Measurements from ENCODE around the gene OR6C75. TPM values are rescaled to one million over a fixed set of nuclear protein-coding genes. Genes with fewer than 3 reads are reported as not detected.
"Not testable (repeated sequence)": the region's sequence is repeated elsewhere in the genome, so short reads cannot be mapped to it uniquely, and the experiment has no call there.

Gene OR6C75
- not detected for polyA plus RNA-seq (2013, experiment 1 of 2)
- not detected for polyA plus RNA-seq (2013, experiment 2 of 2)

DNA sequence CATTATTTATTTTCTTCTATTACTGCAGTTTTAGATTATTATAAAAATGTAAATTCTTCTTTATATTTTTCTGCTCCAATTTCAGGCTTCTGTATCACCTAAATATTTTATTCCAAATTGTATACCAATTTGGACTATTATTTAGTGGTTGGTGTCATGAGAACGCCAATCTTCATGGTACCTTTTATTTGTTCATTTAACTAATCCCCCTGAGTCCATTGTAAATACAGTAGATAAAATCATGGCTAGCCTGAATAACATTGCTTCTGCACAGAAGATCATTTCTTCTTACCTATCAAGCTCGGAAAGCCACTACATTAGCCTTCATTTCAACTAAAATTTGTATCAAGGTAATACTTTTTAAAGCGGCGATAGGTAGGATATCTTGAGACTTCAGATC lies at the start of gene OR6C75:
Gene OR6C75 (plus strand): TSS at position 301 of the 400 bp plus-strand sequence. CDS start 2,136 bp downstream, outside the sequence.
- no peak within 1 kb of the TSS for H3K4me3 ChIP-seq (ENCODE audit: low read length)
- H3K4me1 ChIP-seq (ENCODE audit: insufficient read depth, low read length), result no peaks in the 10 kb centered on the region
- no peaks in the 10 kb centered on the region for H3K27me3 ChIP-seq (ENCODE audit: insufficient read depth, low read length)
- H3K9ac ChIP-seq (ENCODE audit: low read depth, low read length), result no peak within 1 kb of the TSS
- no peaks in the 10 kb centered on the region for H3K36me3 ChIP-seq (ENCODE audit: insufficient read depth, low read length)
- 100% methylated on average over 3 of the region's 4 CpGs for WGBS
- H3K27ac ChIP-seq (ENCODE audit: low read depth, low read length), result no peak within 1 kb of the TSS
- H3K9me3 ChIP-seq (ENCODE audit: insufficient read depth, low read depth, low read length), result no peaks in the 10 kb centered on the region

GRCh38 chr12:55314043-55314442 lies 48.7 kb upstream of the OR6C75 start, which contains the start of gene OR6C1:
OR6C1 (plus strand) TSS chr12:55314343; CDS start chr12:55320600, 6,257 bp downstream.
- no peaks in the 10 kb centered on the region for H3K36me3 ChIP-seq (ENCODE audit: insufficient read depth, low read length)
- no peak within 1 kb of the TSS for H3K9ac ChIP-seq (ENCODE audit: low read depth, low read length)
- no peak within 1 kb of the TSS for H3K27ac ChIP-seq (ENCODE audit: low read depth, low read length)
- WGBS, result 93% methylated on average over 2 of the region's 2 CpGs
- H3K9me3 ChIP-seq (ENCODE audit: insufficient read depth, low read depth, low read length), result no peaks in the 10 kb centered on the region
- no peaks in the 10 kb centered on the region for H3K4me1 ChIP-seq (ENCODE audit: insufficient read depth, low read length)
- H3K27me3 ChIP-seq (ENCODE audit: insufficient read depth, low read length), result no peaks in the 10 kb centered on the region
- no peak within 1 kb of the TSS for H3K4me3 ChIP-seq (ENCODE audit: low read length)

GRCh38 chr12:55320201-55320600 lies 42.6 kb upstream of the OR6C75 start:
- Histone ChIP-seq H3K4me1 (ENCODE audit: insufficient read depth, low read length) (no peaks in the 10 kb centered on the region), H3K9me3 (ENCODE audit: insufficient read depth, low read depth, low read length) (no peaks in the 10 kb centered on the region), H3K36me3 (ENCODE audit: insufficient read depth, low read length) (no peaks in the 10 kb centered on the region), H3K4me3 (ENCODE audit: low read length) (no peak overlapping the region), H3K27ac (ENCODE audit: low read depth, low read length) (no peak overlapping the region), H3K27me3 (ENCODE audit: insufficient read depth, low read length) (no peaks in the 10 kb centered on the region), H3K9ac (ENCODE audit: low read depth, low read length) (no peak overlapping the region)
- 92% methylated on average over 4 of the region's 4 CpGs for WGBS

- not testable (repeated sequence) for H3K9me3 ChIP-seq (ENCODE audit: insufficient read depth, low read depth, low read length); H3K9ac ChIP-seq (ENCODE audit: low read depth, low read length); H3K36me3 ChIP-seq (ENCODE audit: insufficient read depth, low read length); H3K4me1 ChIP-seq (ENCODE audit: insufficient read depth, low read length); H3K4me3 ChIP-seq (ENCODE audit: low read length); H3K27ac ChIP-seq (ENCODE audit: low read depth, low read length); H3K27me3 ChIP-seq (ENCODE audit: insufficient read depth, low read length)
- 96% methylated on average over 6 of the region's 6 CpGs for WGBS
Measured at GRCh38 chr12:55325801-55326200, 37.0 kb upstream of the OR6C75 start.

GRCh38 chr12:55330446-55330845 lies 32.3 kb upstream of the OR6C75 start, which contains the start of gene OR6C3:
OR6C3 (plus strand) TSS chr12:55330746; CDS start chr12:55331701, 955 bp downstream.
- Histone ChIP-seq H3K4me1 (ENCODE audit: insufficient read depth, low read length) (peaks cover 18% of the 10 kb centered on the region), H3K27me3 (ENCODE audit: insufficient read depth, low read length) (no peaks in the 10 kb centered on the region), H3K36me3 (ENCODE audit: insufficient read depth, low read length) (no peaks in the 10 kb centered on the region), H3K27ac (ENCODE audit: low read depth, low read length) (no peak within 1 kb of the TSS; the same call in 1 of the 2 replicates), H3K9me3 (ENCODE audit: insufficient read depth, low read depth, low read length) (no peaks in the 10 kb centered on the region), H3K4me3 (ENCODE audit: low read length) (no peak within 1 kb of the TSS), H3K9ac (ENCODE audit: low read depth, low read length) (no peak within 1 kb of the TSS)
- 97% methylated on average over 1 of the region's 1 CpG for WGBS

DNA sequence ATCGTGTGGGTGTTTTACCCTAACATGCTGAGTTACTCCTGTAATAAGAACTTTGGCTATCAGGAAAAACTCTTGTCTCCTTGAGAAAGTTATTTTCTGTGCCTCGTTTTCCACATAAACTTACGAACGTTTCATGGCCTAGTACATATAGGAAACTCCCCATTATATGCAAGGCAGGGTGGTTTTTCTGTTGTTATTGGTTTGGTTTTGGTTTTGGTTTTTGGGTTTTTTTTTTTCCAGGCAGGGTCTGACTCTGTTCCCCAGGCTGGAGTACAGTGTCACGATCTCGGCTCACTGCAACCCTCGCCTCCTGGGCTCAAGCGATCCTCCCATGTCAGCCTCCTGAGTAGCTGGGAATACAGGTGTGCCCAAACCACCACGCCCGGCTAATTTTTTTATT lies 26.8 kb upstream of the OR6C75 start:
- 98% methylated on average over 10 of the region's 10 CpGs for WGBS
- Histone ChIP-seq H3K9ac (ENCODE audit: low read depth, low read length) (no peak overlapping the region), H3K9me3 (ENCODE audit: insufficient read depth, low read depth, low read length) (no peaks in the 10 kb centered on the region)

GRCh38 chr12:55355338-55355737 lies 7.4 kb upstream of the OR6C75 start:
- H3K36me3 ChIP-seq (ENCODE audit: insufficient read depth, low read length); H3K9me3 ChIP-seq (ENCODE audit: insufficient read depth, low read depth, low read length); H3K9ac ChIP-seq (ENCODE audit: low read depth, low read length); H3K27me3 ChIP-seq (ENCODE audit: insufficient read depth, low read length); H3K4me3 ChIP-seq (ENCODE audit: low read length); H3K27ac ChIP-seq (ENCODE audit: low read depth, low read length): not testable (repeated sequence)
- H3K4me1 ChIP-seq (ENCODE audit: insufficient read depth, low read length), result peaks cover 15% of the 10 kb centered on the region
- 78% methylated on average over 4 of the region's 4 CpGs for WGBS

More for the DNA sequence above, 26.8 kb upstream of the OR6C75 start:
- H3K36me3 ChIP-seq (ENCODE audit: insufficient read depth, low read length), result no peaks in the 10 kb centered on the region
- no peaks in the 10 kb centered on the region for H3K27me3 ChIP-seq (ENCODE audit: insufficient read depth, low read length)
- no peak overlapping the region for H3K4me3 ChIP-seq (ENCODE audit: low read length)
- peaks cover 18% of the 10 kb centered on the region for H3K4me1 ChIP-seq (ENCODE audit: insufficient read depth, low read length)
- H3K27ac ChIP-seq (ENCODE audit: low read depth, low read length), result no peak overlapping the region

- H3K27me3 ChIP-seq (ENCODE audit: insufficient read depth, low read length), result no peaks in the 10 kb centered on the region
- no peaks in the 10 kb centered on the region for H3K9me3 ChIP-seq (ENCODE audit: insufficient read depth, low read depth, low read length)
- H3K27ac ChIP-seq (ENCODE audit: low read depth, low read length), result no peak overlapping the region
- no peaks in the 10 kb centered on the region for H3K4me1 ChIP-seq (ENCODE audit: insufficient read depth, low read length)
- H3K36me3 ChIP-seq (ENCODE audit: insufficient read depth, low read length), result no peaks in the 10 kb centered on the region
- H3K4me3 ChIP-seq (ENCODE audit: low read length), result no peak overlapping the region
- H3K9ac ChIP-seq (ENCODE audit: low read depth, low read length), result no peak overlapping the region
- WGBS, result 93% methylated on average over 3 of the region's 3 CpGs
Measured at GRCh38 chr12:55365086-55365485, 2.3 kb downstream of the OR6C75 start.

DNA sequence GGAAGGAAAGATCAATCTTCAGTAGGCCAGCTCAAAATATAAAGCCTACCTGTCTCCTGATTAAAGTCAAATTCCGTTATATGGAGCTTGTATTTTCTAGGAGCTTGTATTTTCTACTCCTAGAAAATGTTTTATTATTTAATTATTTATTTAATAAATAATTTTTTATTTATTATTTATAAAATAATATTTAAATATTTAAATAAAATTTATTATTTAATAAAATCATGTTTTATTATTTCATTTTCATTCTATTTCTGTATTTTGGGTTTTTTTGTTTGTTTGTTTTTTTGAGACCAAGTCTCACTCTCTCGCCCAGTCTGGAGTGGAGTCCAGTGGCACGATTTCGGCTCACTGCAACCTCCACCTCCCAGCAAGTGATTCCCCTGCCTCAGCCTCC lies 9.7 kb downstream of the OR6C75 start:
- H3K4me3 ChIP-seq (ENCODE audit: low read length), result no peak overlapping the region
- H3K9ac ChIP-seq (ENCODE audit: low read depth, low read length), result no peak overlapping the region
- 99% methylated on average over 3 of the region's 4 CpGs for WGBS
- H3K9me3 ChIP-seq (ENCODE audit: insufficient read depth, low read depth, low read length), result no peaks in the 10 kb centered on the region
- H3K36me3 ChIP-seq (ENCODE audit: insufficient read depth, low read length), result no peaks in the 10 kb centered on the region
- no peaks in the 10 kb centered on the region for H3K27me3 ChIP-seq (ENCODE audit: insufficient read depth, low read length)
- H3K27ac ChIP-seq (ENCODE audit: low read depth, low read length), result no peak overlapping the region
- no peaks in the 10 kb centered on the region for H3K4me1 ChIP-seq (ENCODE audit: insufficient read depth, low read length)

DNA sequence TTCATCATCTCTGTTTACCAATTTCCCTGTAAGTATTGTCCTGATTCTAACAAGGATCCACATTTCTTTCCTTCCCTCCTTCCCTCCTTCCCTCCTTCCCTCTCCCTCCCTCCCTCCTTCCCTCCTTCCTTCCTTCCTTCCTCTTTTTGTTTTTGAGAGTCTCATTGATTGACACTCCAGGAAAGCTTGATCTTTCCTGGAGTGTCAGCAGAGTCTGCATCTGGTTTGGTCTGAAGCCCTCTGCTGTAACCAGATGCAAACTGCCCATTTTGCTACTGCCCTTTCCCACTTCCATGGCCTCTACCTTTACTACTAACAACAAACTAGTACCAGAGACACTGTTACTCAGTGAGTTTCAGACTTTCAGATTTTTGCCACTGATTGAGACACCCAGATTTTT lies 23.1 kb downstream of the OR6C75 start:
- Histone ChIP-seq H3K27ac (ENCODE audit: low read depth, low read length) (no peak overlapping the region), H3K4me1 (ENCODE audit: insufficient read depth, low read length) (peaks cover 3% of the 10 kb centered on the region; the same call in 1 of the 2 replicates), H3K36me3 (ENCODE audit: insufficient read depth, low read length) (no peaks in the 10 kb centered on the region), H3K9me3 (ENCODE audit: insufficient read depth, low read depth, low read length) (0 out of 2 replicates have a peak, but pooled peaks cover under 1% of the 10 kb centered on the region), H3K9ac (ENCODE audit: low read depth, low read length) (no peak overlapping the region), H3K27me3 (ENCODE audit: insufficient read depth, low read length) (no peaks in the 10 kb centered on the region), H3K4me3 (ENCODE audit: low read length) (no peak overlapping the region)

- no peaks in the 10 kb centered on the region for H3K36me3 ChIP-seq (ENCODE audit: insufficient read depth, low read length)
- H3K4me1 ChIP-seq (ENCODE audit: insufficient read depth, low read length), result no peaks in the 10 kb centered on the region
- H3K4me3 ChIP-seq (ENCODE audit: low read length), result no peak overlapping the region
- 92% methylated on average over 23 of the region's 23 CpGs for WGBS
- no peaks in the 10 kb centered on the region for H3K27me3 ChIP-seq (ENCODE audit: insufficient read depth, low read length)
- no peak overlapping the region for H3K9ac ChIP-seq (ENCODE audit: low read depth, low read length)
- no peak overlapping the region for H3K27ac ChIP-seq (ENCODE audit: low read depth, low read length)
- peaks cover 11% of the 10 kb centered on the region; the same call in 1 of the 2 replicates for H3K9me3 ChIP-seq (ENCODE audit: insufficient read depth, low read depth, low read length)
Measured at GRCh38 chr12:55392032-55392795, 29.4 kb downstream of the OR6C75 start.

All from HUES64 (cell line).